HG03108 (cell line): Measurements from ENCODE around the gene CHCHD6.

Source experiments
- ATAC-seq: cut with Tn5 transposase; IDR thresholded peaks from one replicate; pipeline ENCODE4 v1.9.1; 2021; ENCODE audit warnings: moderate library complexity; ENCODE audit not compliant: unreplicated experiment

The CHCHD6 gene, protein sequence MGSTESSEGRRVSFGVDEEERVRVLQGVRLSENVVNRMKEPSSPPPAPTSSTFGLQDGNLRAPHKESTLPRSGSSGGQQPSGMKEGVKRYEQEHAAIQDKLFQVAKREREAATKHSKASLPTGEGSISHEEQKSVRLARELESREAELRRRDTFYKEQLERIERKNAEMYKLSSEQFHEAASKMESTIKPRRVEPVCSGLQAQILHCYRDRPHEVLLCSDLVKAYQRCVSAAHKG

DNA sequence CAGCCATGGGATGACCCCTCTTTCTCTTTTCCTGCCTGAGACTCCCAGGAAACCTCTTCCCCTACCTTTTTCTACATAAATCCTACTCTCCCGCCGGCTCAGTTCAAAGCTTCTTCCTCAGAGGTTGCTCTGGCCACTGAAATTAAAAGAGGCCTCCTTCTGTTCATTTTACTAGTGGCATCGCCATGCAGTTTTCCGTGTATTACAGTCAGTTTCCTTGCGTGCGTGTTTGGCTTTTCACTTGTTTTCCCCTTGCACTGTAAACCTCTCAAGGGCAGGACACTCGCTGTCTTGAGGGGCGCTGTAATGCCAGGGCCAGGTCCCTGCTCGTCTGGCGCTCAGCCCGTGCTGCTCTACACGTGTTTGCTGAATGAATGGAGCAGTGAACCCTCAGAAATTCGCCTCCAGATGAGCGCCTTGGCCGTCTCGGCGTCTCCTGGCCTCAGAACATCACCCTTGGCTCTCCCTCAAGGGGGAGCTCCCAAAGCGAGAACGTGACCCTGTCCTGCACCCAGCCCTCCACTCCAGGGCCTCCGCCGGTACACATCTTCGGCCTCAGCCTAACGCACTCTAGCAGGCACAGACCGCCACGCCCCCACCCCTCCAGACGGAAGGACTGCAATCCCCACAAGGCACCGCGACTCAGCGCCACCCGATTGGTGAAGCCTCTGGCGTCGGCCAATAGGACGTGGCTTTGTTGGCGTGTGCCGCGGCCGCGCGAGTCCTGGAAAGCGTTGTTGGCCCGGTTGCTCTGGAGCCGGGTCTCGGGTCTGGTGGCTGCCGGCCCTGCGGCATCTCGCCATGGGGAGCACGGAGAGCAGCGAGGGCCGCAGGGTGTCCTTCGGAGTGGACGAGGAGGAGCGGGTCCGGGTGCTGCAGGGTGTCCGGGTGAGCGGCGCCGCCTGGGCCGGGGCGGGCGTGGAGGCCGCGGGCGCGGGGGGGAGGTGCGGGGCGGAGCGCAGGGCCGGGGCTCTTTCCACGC is at the start of gene CHCHD6:
CHCHD6 (plus strand) TSS at position 729 of the 982 bp plus-strand sequence; CDS start at position 802, 73 bp downstream.
- ATAC-seq, result peak; percentile 98

DNA sequence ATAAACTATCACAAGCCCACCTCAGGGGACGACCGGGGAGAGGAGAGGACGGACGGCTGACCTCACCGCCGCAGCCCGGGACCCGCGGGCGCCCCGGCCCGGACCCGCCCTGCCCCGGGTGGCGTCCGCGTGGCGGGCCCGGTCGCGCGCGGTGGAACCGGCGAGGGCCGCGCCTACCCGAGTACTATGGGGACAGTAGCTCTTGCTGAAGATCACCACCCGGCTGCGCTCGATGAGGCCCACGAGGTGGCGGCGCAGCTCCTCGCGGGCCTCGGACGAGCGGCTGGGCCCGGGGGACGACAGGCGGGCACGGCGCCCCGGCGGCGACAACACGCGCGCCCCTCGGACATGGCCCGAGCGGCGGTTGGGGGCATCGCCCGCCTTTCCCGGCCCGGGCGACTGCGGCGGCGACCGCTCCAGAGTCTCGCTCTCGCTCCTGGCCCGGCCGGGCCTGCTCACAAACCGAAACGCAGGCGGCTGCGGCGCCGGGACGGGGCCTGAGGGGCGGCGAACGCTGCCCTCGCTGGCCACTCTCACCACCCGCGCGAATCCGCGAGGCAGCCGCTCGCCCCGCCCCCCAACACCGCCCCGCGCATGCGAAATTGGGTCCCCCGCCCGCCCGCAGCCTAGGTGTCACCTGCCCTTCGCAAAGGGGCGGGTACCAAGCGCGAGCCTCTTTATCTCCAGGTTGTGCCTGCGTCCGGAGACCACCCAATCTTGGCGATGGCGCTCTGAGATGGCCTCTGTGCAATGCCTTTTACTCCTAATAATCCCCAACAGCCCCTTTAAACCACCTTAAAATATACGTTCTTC is 49.3 kb upstream of the CHCHD6 start, which contains the start of gene TXNRD3:
TXNRD3 (minus strand) TSS at position 554 of the 813 bp plus-strand sequence.
- no peak for ATAC-seq

DNA sequence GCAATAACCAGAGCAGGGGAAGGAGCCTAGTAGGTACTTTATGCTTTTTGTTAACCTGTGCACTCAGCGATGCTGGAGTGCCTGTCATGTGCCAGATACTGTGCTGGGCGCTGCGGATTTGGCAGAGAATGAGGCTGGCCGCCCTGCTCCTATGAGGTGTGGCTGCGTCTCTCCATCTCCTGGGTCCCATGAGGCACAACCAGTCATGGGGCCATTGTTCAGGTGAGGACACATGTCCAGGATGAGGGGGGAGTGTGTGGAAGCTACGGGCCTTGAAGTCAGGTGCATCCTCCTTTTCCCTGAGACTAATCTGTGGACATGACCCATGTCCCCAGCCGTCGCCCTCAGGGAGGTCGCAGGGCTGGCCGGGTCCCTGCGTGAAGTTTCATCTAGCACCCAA is 48.2 kb upstream of the CHCHD6 start:
- ATAC-seq, result no peak

DNA sequence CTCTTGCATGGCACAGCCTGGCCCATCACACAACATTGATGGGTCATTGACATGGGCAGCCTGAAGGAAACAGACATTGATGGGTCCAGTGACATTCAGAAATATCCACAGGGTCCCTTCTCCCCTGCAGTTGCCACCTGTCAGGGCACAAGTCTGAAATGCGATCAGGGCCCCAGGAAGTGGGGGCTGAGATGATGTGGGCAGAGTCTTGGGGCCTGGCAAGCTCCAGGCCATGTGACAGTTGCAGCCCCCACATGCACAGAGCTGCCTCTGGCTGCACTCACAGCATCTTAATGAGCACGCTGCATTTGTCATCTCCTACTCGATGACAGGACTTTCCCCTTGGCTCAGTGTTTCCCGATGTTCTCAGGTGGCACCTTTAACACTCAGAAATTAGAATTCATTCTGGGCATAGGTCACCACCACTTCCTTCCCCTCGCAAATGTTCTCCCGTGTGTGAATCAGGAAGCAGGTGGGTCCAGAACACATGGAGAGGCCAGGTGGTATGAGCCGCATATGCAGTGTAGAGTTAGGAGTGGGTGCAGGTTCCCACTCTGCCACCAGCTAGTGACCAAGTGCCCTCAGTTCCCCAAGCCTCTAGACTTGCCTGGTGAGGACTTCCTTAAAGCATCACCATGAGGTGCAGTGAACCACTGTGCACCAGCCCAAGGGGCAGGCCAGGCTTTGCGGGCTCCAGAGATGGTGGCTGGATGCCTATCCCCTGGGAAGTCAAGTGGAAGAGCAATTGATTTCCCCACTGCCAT is 47.5 kb upstream of the CHCHD6 start:
- no peak for ATAC-seq

DNA sequence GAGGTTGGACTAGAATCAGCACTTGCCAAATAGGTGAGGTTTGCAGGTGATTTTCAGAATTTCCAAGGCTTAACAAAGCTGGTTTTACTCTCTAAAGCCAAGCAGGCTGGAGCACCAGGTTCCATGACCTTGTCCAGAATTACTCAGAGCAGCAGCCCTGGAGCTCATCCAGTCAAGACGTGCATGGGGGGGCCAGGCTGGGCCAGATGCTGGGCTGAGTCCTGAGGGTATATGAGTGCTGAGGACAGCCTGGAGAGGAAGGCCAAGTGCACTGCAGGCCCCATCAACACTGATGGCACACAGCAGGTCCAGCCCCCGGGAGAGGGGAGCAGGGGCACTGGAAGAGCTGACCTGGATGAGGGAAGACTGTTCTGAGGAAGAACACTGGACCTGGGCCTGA is 46.1 kb upstream of the CHCHD6 start:
- ATAC-seq, result no peak

DNA sequence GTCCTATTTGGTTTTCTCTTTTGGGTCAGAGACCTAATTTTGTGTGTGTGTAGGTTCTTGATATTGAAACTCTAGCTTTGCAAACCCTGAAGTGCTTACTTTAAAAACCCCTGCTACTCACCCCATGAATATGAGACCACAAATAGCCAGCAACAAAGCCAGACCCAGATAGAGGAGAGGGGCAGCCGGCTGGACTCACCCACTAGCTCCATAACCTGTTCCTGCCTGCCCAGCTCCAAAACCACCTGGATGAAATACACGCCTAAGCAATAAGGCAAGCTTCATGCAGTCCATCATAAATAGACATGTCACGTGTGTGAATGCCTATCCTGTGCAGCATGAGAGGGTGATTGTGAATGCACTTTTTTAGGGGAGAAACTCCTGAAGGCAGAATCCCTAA is 45.5 kb upstream of the CHCHD6 start:
- no peak for ATAC-seq

DNA sequence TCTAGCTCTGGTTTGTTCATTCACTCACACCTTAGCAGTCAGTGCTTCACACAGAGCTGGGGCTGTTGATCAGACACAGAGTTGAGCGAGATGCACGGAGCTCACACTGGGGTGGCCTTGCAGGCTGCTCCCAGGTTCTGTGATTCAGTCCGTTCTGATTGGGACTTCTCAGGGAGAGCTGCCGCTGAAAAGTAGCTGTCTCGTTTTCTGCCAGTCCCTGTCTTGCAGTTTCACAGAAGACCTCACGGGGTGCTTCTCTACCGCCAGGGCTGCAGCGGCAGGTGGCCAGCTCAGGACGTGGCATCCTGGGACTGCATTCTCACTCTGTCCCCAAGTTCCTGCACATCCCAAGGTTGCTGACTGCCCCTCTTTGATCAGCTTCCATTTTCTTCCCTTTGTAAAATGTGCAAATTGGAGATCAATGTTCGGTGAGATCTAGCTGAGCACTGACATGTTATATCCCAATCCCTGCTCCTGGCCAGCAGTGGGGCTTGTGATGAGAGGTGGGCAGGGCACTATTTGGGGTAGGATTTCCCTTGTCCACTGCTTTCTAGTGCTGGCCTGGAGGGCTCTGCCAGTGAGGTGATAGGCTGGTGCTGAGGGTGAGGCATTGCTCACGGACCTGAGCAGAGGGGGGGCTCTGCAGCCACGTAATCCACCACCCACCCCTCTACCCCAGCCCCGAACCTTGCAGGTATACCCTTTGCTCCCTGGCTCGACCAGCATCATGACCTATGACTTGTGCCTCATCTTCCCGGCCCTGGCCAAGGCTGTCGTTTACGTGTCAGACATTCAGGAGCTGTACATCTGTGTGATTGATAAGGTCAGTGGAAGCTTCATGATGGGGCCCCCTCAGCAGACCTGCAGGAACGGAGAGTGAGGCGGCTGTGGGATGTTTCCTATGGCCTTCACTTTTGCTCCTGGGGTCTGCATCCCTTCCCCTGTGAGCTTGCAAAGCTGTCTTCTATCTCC is 43.8 kb upstream of the CHCHD6 start:
- ATAC-seq, result no peak

DNA sequence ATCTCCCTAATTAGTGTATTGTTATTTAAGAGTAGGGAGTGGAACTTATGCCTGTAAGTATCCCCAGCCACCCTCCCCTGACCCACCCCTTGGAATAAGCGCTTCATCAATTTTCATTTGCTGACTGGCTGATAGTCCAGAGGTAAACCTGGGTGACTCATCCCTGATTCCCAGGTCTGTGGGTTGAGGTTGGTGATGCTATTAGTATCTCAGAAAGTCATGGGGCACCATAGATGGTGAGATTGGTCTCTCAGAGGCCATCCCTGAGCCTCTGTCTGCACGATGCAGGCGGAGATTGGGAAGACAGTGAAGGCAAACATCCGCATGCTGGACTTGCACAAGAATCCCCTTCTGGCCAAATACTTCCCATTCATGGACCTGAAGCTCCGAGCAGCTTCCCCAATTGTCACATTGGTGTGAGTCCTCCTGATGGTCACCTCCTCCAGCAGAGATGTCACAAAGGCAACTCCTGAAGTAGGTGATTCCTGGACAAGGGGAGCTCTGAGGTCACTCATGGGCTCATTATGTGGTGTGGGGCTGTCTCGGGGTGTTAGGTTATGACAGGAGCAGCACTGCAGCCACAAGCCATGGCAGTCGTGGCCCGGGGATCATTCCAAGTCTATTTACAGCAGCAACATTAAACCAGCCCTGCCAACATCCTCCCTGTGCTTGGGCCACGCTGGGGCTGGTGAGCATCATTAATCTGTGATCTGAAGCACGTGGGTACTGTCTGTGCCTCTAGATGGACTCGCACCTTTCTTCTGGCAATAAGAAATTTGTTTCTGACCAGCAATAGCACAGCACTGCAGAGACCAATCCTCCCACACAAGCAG is 42.3 kb upstream of the CHCHD6 start:
- ATAC-seq, result no peak

DNA sequence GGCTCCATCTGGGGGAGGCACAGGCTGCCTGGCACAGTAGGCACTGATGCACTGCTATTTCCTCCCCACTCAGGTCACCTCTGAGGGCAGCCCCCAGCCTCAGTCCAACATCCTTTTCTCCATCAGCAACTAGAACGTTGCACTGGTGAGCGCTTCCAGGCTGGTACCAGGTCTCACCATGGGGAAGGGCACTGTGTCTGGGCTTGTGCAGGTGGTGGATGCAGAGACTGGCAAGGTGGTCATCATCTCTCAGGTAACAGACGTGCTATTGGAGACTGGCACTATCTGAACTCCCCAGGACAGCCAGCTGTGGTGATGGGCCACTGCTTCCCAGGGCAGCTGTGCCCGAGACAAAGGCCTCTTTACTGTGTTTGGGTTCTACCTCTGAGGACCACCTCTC is 40.8 kb upstream of the CHCHD6 start:
- no peak for ATAC-seq

DNA sequence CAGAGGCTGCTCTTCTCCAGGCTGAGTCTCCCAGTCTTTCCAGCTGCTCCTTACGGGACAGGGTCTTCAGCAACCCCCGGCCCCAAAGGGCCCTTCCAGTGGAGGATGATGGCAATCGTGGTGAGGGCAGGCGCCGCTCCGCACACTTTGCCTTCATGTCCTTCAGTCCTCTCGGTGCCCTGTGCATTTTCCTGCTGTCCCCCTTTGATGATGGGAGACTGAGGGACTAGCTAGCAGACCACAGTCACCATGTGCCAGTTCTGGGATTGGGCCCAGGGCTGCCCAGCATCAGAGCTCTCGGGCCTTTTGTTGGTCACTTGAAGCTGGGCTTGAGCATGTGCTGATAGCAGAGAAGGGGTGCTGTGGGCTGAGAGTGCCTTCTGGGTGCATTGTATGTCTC is 40.3 kb upstream of the CHCHD6 start:
- ATAC-seq, result no peak

DNA sequence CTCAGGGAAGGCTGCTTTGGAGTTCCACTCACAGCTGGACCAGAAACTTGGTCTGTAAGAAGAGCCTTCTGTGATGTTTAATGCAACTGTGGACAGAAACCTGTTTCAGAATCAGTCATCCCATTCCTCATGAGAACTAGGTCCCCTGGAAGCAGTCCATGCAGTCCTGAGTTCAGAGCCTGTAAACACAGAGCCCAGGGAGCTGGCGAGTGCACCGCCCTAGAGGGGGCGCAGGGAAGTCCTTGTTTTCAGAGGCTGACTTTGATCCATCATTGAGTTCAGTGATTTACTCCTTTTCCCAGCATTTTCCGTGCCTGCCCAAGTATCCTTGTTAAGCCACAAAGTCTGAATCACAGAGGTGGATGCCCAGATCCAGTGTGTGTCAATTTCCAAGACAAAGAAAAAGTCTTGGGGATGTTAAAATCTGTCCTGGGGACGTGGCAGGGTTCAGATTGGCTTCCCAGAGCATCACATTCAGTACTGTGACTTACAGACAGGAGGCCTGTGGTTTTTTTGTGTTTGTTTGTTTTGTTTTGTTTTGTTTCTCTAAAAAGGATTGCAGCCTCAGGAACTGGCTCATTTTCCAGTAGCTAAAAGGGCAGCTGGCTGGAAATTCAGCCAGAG is 39.3 kb upstream of the CHCHD6 start:
- no peak for ATAC-seq

DNA sequence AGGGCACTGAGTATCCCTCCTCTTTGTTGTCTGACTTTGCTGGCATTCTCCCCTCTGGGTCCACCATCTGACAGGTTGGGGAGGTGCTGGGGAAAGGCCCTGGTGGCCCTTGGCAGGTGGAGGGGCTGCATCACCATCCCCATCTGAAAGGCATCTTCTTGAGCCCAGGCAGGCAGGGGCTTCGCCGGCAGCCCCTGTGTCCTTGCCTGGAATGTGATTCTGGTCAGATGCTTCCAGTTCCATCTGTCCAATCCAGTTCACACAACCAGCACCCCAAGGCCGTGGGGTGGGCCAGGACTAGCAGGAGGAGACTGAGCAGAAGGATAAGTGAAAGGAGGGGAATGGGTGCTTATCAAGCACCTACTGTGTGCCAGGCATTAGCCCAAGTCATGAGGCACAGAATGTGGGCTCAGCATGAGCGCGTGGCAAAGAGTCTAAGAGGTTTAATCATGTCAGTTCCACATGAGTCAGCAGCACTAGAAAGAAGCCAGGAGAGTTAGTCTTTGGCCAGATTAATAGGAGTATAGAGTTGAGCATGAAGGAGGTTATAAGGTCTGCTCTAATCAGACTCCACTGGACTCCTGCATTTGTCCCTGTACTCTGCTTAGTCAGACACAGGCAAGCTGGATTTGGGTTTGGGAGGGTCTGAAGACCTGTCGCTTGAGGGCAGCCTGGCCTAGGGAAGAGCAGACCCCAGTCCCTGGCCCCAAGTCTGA is 38.7 kb upstream of the CHCHD6 start:
- no peak for ATAC-seq

DNA sequence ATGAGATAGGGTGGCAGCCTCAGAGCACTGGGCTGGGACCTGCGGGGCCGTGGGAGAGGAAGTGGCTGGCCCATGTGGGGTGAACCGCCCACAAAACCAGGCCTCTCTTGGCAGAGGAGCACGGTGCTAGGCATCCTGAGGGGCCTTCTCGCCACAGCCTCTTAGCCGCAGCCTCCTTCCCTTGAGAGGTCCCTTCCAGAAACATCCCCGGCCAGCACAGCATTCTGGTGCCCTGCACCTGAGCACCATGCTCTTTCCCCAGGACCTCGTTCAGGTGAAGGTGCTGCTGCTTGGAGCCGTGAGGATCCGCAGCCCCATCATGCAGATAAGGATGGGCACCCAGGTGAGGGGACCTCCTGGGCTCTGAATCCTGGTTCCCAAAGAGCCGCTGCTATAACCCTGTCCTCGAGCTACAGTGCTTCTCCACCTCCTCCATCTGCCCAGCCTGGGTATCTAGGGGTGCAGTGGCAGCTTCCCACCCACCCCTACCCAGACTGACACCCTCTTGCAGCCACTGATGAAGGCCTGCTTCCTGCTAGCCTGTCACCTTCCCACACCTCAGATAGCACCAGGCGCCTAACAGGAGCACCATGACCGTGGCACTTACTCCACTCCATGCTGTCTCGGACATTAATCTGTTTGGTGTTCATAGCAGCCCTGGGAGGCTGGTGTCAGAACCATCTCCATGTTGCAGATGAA is 37.9 kb upstream of the CHCHD6 start:
- ATAC-seq, result no peak

DNA sequence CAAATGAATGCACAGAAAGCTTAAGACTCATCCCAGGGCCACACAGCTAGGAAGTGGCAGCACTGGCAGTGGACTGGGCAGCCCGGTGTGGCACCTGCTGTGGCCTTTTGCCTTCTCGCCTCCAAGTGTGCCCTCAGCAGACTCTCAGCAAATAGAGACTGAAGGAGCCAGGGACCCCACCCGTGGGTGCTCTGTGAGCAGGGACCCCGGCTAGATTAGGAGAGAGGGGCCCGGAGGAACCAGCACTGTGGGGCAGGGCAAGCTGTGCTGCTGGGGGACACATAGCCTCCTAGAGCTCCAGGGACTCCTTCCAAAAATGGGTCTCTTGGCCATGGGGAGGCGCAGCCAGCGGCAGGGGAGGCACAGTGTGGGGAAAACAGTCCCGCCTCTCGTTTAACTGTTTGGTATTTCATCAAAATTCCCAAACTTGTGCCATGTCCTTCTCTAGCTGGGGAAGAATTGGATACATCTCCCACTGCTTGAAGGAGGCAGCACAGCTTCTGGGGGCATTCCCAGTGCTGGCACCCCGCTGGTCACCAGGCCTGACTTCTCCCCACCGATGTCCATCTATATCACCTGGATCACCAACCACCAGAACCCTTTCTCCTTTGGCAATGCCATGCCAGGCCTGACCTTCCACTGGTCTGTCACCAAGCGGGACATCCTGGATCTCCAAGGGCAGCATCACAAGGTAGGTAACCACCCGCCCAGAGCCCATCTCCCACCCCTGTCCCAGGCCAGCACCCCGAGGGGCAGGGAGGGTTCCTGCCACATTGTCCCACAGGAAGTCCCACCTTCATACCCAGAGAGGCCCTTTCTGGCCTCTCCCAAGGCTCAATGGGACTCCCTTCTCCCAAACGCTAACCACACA is 37.1 kb upstream of the CHCHD6 start:
- no peak for ATAC-seq

DNA sequence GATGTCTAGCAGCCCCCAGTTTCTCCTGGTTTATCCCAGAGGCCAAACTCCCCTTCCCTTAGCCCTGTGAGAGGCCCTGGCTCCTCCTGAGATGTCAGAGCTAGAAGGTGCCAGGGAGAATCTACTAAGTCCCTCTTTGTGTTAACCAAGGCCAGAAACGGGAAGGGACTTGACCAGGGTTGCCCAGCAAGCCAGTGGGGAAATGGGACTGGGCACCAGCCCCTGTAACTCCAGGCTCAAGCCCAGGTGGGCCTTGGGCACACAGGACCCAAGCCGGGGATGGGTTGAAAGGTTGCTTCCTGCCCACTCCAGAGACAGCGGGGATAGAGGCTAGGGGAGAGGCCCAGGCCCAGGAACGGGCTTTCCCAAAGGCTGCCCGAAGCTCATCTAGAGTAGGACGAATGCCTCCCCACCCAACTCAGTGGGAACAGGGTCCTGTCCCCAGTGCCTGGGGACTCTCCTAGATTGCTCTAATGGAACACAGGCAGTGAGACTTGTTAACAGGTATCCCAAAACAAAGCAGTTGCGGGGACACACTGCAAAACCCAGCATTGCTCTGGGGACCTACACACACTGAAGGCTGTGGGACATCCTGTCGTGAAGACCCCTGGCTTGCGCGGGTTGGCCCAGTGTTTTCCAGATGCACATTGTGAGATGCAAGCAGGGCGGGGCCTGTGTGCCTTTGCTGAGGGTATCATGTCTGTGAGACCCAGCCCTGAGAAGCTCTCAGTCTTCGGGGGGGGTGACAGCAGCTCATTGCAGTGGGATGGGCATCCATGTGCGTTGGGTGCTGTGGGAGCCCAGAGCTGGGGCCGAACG is 36.2 kb upstream of the CHCHD6 start:
- ATAC-seq, result no peak
